MCF 10A (cell line): ENCODE results near the gene CPED1. TPM values are rescaled to one million over a fixed set of nuclear protein-coding genes. Genes with fewer than 3 reads are reported as not detected.

Source experiments
- Bru-seq: library from RNA; stranded (reverse); fragments of 400-500 nt; gene quantifications from one replicate; lab custom pipeline; 2021; lab: Mats Ljungman, UMichigan
- BruChase-seq, 2 experiments: library from RNA; stranded (reverse); fragments of 400-500 nt; gene quantifications; one replicate each; lab custom pipeline; 2021; lab: Mats Ljungman, UMichigan
- BruUV-seq: library from RNA; stranded (reverse); fragments of 400-500 nt; replicated peaks from 2 replicates; lab custom pipeline; 2021; lab: Mats Ljungman, UMichigan
- CTCF ChIA-PET: fragments of 300-600 bp; sonication (Branson Sonifier 250); formaldehyde crosslinking; extraction: SDS; loops from one replicate; lab custom pipeline; 2021; ENCODE audit warnings: antibody characterized with exemption, inconsistent platforms; lab: Yijun Ruan, JAX
- POLR2A ChIA-PET: fragments of 300-600, 350-650 bp; sonication (Branson Sonifier 250); formaldehyde crosslinking; extraction: SDS; loops from one replicate; lab custom pipeline; 2020; ENCODE audit warnings: antibody characterized with exemption, inconsistent platforms; lab: Yijun Ruan, JAX
- DNase-seq: peaks from one replicate; pipeline ENCODE4 v3.0.0-alpha.2; 2018; ENCODE audit not compliant: unreplicated experiment
- H3K27ac Mint-ChIP-seq: one replicate; pipeline ENCODE4 v1.8.0; 2022; ENCODE audit warnings: mild to moderate bottlenecking, low read depth, mixed read lengths; ENCODE audit not compliant: unreplicated experiment
- H3K27me3 Mint-ChIP-seq: one replicate; pipeline ENCODE4 v1.8.0; 2022; ENCODE audit warnings: mixed read lengths; ENCODE audit not compliant: insufficient read depth, unreplicated experiment
- H3K36me3 Mint-ChIP-seq: one replicate; pipeline ENCODE4 v1.8.0; 2022; ENCODE audit warnings: mild to moderate bottlenecking, moderate library complexity, mixed read lengths; ENCODE audit not compliant: insufficient read depth, unreplicated experiment
- H3K4me1 Mint-ChIP-seq: one replicate; pipeline ENCODE4 v1.8.0; 2022; ENCODE audit warnings: mixed read lengths; ENCODE audit not compliant: insufficient read depth, unreplicated experiment
- H3K4me3 Mint-ChIP-seq: one replicate; pipeline ENCODE4 v1.8.0; 2022; ENCODE audit warnings: mild to moderate bottlenecking, moderate library complexity, mixed read lengths; ENCODE audit not compliant: unreplicated experiment
- H3K9me3 Mint-ChIP-seq: one replicate; pipeline ENCODE4 v1.8.0; 2022; ENCODE audit warnings: mixed read lengths; ENCODE audit not compliant: unreplicated experiment
- CTCF ChIP-seq: fragments of 200-600 bp; IDR thresholded peaks from one replicate; pipeline ENCODE4 v1.8.0; 2022; ENCODE audit warnings: antibody characterized with exemption, mild to moderate bottlenecking; ENCODE audit not compliant: unreplicated experiment
- intact Hi-C: fragments of 100-400 bp; cut with micrococcal nuclease; formaldehyde crosslinking; loops from 2 replicates; pipeline ENCODE4 v1.14.1; 2022
- long read RNA-seq: library from polyadenylated mRNA; stranded (forward); transcript quantifications from one replicate; pipeline ENCODE4 v2.0.0, GENCODE V29; 2022
- total RNA-seq: library from RNA; stranded (reverse); gene quantifications from 2 replicates; pipeline ENCODE4 v1.2.3, GENCODE V29; 2022

CPED1 gene
- total RNA-seq = not detected in 2 replicates
- percentile 7 among the genes with signal in this experiment for Bru-seq, nascent RNA
- percentile 12 among the genes with signal in this experiment for BruChase-seq, experiment 1, labeled RNA remaining after a 6-hour chase
- percentile 5 among the genes with signal in this experiment for BruChase-seq, experiment 2, labeled RNA remaining after a 2-hour chase
- long read RNA-seq = 0 reads

DNA sequence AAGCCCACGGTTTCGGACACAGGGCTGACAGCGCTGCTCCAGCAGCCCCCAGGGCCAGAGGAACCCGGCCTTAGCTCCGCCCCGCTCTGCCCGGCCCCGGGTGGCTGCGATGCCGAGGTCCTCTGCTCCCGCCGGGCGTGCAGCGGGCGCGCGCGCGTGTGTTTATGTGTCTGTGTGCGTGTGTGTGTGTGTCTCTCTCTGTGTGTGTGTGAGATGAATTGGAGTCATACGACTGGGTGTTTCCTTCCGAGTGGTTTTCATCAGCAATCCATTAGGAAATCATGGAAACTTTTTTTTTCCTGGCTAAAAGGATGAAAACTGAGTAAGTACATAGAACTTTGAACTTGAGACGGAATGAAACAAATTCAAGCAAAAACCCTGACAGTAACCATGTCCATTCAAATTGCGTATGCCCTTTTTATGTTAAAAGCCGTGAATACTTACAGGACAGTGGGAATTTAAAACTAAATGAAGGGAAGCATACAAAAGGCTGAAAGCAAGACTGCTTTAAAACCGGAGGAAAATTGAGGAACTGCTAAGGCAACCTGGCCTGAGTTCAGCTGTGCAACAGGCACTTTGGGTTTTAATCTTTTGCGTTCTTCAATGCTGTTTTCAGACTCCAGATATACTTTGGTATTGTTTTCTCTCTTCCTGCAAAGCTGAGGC is at the start of gene CPED1:
CPED1 (plus strand) TSS at position 121 of the 666 bp plus-strand sequence. CDS start 911 bp downstream, outside the sequence.
- ChIA-PET CTCF (interaction anchor here (0.6 to 5.8 kb wide), 11 partner anchors 9 to 1501 kb away, joined by 3 to 69 read pairs (median 17); no protein-coding TSS in a partner anchor), POLR2A (interaction anchor here (1.3 kb wide), 1 partner anchor 120 kb away, joined by 3 read pairs; no protein-coding TSS in a partner anchor)
- no peak for TF ChIP-seq CTCF
- H3K4me3 Mint-ChIP-seq = peak within 1 kb of the TSS; percentile 56
- H3K27me3 Mint-ChIP-seq = peaks cover 57% of the 10 kb centered on the region
- H3K9me3 Mint-ChIP-seq = no peaks in the 10 kb centered on the region
- H3K4me1 Mint-ChIP-seq = peaks cover 6% of the 10 kb centered on the region
- DNase-seq = no peak
- H3K36me3 Mint-ChIP-seq = no peaks in the 10 kb centered on the region
- BruUV-seq = no TSS peak
- intact Hi-C loops = loop anchor here (10.0 kb wide), 1 partner anchor 556 kb away; no protein-coding TSS in a partner anchor
- H3K27ac Mint-ChIP-seq = no peak within 1 kb of the TSS

GRCh38 chr7:120939345-120939744 is 49.2 kb upstream of the CPED1 start:
- no TSS peak for BruUV-seq
- intact Hi-C loops = no loop called here
- no peaks in the 10 kb centered on the region for H3K4me1 Mint-ChIP-seq
- ChIA-PET POLR2A (no interaction called here), CTCF (interaction anchor here (0.7 kb wide), 1 partner anchor 18 kb away, joined by 3 read pairs; no protein-coding TSS in a partner anchor)
- no peak overlapping the region for H3K27ac Mint-ChIP-seq
- no peak for TF ChIP-seq CTCF
- H3K9me3 Mint-ChIP-seq = no peaks in the 10 kb centered on the region
- H3K36me3 Mint-ChIP-seq = no peaks in the 10 kb centered on the region
- no peak for DNase-seq
- peaks cover 84% of the 10 kb centered on the region for H3K27me3 Mint-ChIP-seq
- no peak overlapping the region for H3K4me3 Mint-ChIP-seq

GRCh38 chr7:120941064-120941463 is 47.4 kb upstream of the CPED1 start:
- Mint-ChIP-seq H3K9me3 (no peaks in the 10 kb centered on the region), H3K4me3 (no peak overlapping the region), H3K36me3 (no peaks in the 10 kb centered on the region), H3K27me3 (peaks cover 80% of the 10 kb centered on the region), H3K27ac (no peak overlapping the region), H3K4me1 (no peaks in the 10 kb centered on the region)
- DNase-seq = peak; percentile 16
- no peak for TF ChIP-seq CTCF
- intact Hi-C loops = loop anchor here (1.0 to 2.0 kb wide), 2 partner anchors 135 to 148 kb away; no protein-coding TSS in a partner anchor
- POLR2A ChIA-PET = no interaction called here
- no TSS peak for BruUV-seq
- CTCF ChIA-PET = interaction anchor here (0.7 to 2.1 kb wide), 5 partner anchors 14 to 181 kb away, joined by 3 to 11 read pairs (median 3); no protein-coding TSS in a partner anchor

DNA sequence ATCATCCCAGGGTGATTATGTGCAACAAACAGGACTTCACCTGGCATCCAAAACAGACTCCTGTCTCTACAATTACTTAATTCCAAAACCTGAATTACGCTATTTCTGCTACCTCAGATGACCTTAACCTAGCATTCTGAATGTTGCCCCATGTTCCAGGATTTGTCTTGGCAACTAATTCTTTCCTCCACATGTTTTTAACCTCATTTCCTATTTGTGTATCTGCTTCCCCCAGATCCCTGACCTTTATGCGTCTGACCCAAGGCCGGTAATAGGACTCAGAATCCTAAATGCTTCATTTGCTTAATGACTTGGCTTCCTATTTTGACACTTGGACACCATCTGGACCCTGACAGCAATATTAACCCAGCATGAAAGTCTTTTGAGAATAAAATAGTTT is 46.7 kb upstream of the CPED1 start:
- Mint-ChIP-seq H3K27me3 (peaks cover 82% of the 10 kb centered on the region), H3K9me3 (no peaks in the 10 kb centered on the region), H3K36me3 (no peaks in the 10 kb centered on the region), H3K4me3 (no peak overlapping the region), H3K27ac (no peak overlapping the region), H3K4me1 (no peaks in the 10 kb centered on the region)
- TF ChIP-seq CTCF = no peak
- no peak for DNase-seq
- POLR2A ChIA-PET = no interaction called here
- intact Hi-C loops = loop anchor here (1.0 to 2.0 kb wide), 2 partner anchors 136 to 149 kb away; no protein-coding TSS in a partner anchor
- CTCF ChIA-PET = interaction anchor here (0.5 to 2.1 kb wide), 6 partner anchors 43 to 271 kb away, joined by 3 to 11 read pairs (median 3); no protein-coding TSS in a partner anchor
- BruUV-seq = no TSS peak
